Left ventricle myocardium inferior (tissue), 1 donor: ENCODE results near the gene XKR3. TPM values are rescaled to one million over a fixed set of nuclear protein-coding genes. Genes with fewer than 3 reads are reported as not detected.
"Not testable (repeated sequence)": the region's sequence is repeated elsewhere in the genome, so short reads cannot be mapped to it uniquely, and the experiment has no call there.

ENCODE experiments used
- DNase-seq: peaks from one replicate; pipeline ENCODE4 v3.0.0-alpha.2; 2020
- H3K27ac ChIP-seq: fragments of 200-600 bp; replicated peaks from 2 replicates; pipeline ENCODE4 v1.8.0; 2021
- H3K27me3 ChIP-seq: fragments of 200-600 bp; 2 replicates; pipeline ENCODE4 v1.8.0; 2021; ENCODE audit warnings: low read depth
- H3K36me3 ChIP-seq: fragments of 200-600 bp; 2 replicates; pipeline ENCODE4 v1.8.0; 2021
- H3K4me1 ChIP-seq: fragments of 200-600 bp; 2 replicates; pipeline ENCODE4 v1.8.0; 2021
- H3K4me3 ChIP-seq: fragments of 200-600 bp; 2 replicates; pipeline ENCODE4 v1.8.0; 2021; ENCODE audit warnings: mild to moderate bottlenecking, moderate library complexity
- H3K9me3 ChIP-seq: fragments of 200-600 bp; replicated peaks from 2 replicates; pipeline ENCODE4 v1.8.0; 2021
- CTCF ChIP-seq: fragments of 200-600 bp; IDR thresholded peaks from 2 replicates; pipeline ENCODE4 v1.8.0; 2021; ENCODE audit warnings: antibody characterized with exemption, mild to moderate bottlenecking, borderline replicate concordance
- intact Hi-C: fragments of 100-400 bp; cut with micrococcal nuclease; formaldehyde crosslinking; loops from one replicate; pipeline ENCODE4 v1.11.0; 2022
- total RNA-seq: library from RNA; stranded (reverse); fragmentation: NEBNext Ultra II Directional; extraction: Animal tissue kit (Norgen Biotek cat#: 25700); gene quantifications from one replicate; pipeline ENCODE4 v1.2.1, GENCODE V29; 2021
- donor health status: DM: no; HTN: yes; CAD: no; lungs with severe emphysema.

Gene XKR3
- total RNA-seq, 1 donor from 2014 or later: not detected

GRCh38 chr22:16781074-16781763, 44.0 kb downstream of the XKR3 start:
- H3K4me3 ChIP-seq: no peak overlapping the region
- H3K27me3 ChIP-seq: no peaks in the 10 kb centered on the region
- DNase-seq: no peak
- intact Hi-C loops: no loop called here
- H3K27ac ChIP-seq: no peak overlapping the region
- H3K4me1 ChIP-seq: no peaks in the 10 kb centered on the region
- H3K9me3 ChIP-seq: no peaks in the 10 kb centered on the region
- no peak for TF ChIP-seq CTCF
- no peaks in the 10 kb centered on the region for H3K36me3 ChIP-seq

- peaks cover 29% of the 10 kb centered on the region for H3K9me3 ChIP-seq
- no peak overlapping the region for H3K27ac ChIP-seq
- TF ChIP-seq CTCF: no peak
- H3K4me3 ChIP-seq: no peak overlapping the region
- H3K27me3 ChIP-seq: no peaks in the 10 kb centered on the region
- H3K4me1 ChIP-seq: no peaks in the 10 kb centered on the region
- intact Hi-C loops: no loop called here
- DNase-seq: no peak
- H3K36me3 ChIP-seq: no peaks in the 10 kb centered on the region
Observed at GRCh38 chr22:16777284-16777924, 47.8 kb downstream of the XKR3 start.

GRCh38 chr22:16776080-16776479, 49.1 kb downstream of the XKR3 start:
- H3K9me3 ChIP-seq: peaks cover 37% of the 10 kb centered on the region
- H3K27ac ChIP-seq: no peak overlapping the region
- H3K27me3 ChIP-seq: no peaks in the 10 kb centered on the region
- H3K36me3 ChIP-seq: no peaks in the 10 kb centered on the region
- no peaks in the 10 kb centered on the region for H3K4me1 ChIP-seq
- no peak for DNase-seq
- H3K4me3 ChIP-seq: no peak overlapping the region
- intact Hi-C loops: no loop called here
- no peak for TF ChIP-seq CTCF

GRCh38 chr22:16774911-16775500, 50.2 kb downstream of the XKR3 start:
- no peak overlapping the region for H3K27ac ChIP-seq

GRCh38 chr22:16771569-16771968, 53.6 kb downstream of the XKR3 start:
- DNase-seq, H3K36me3 ChIP-seq, H3K27ac ChIP-seq, H3K4me3 ChIP-seq, intact Hi-C loops, H3K27me3 ChIP-seq, H3K4me1 ChIP-seq: not testable (repeated sequence)
- peaks cover 49% of the 10 kb centered on the region for H3K9me3 ChIP-seq

More at GRCh38 chr22:16774911-16775500, 50.2 kb downstream of the XKR3 start:
- Histone ChIP-seq H3K4me3 (no peak overlapping the region), H3K9me3 (peaks cover 37% of the 10 kb centered on the region), H3K36me3 (no peaks in the 10 kb centered on the region), H3K27me3 (no peaks in the 10 kb centered on the region), H3K4me1 (no peaks in the 10 kb centered on the region)
- intact Hi-C loops: no loop called here
- no peak for TF ChIP-seq CTCF
- DNase-seq: no peak

GRCh38 chr22:16767927-16768326, 57.3 kb downstream of the XKR3 start:
- H3K4me1 ChIP-seq, intact Hi-C loops, H3K36me3 ChIP-seq, H3K27me3 ChIP-seq, H3K27ac ChIP-seq, DNase-seq, H3K4me3 ChIP-seq: not testable (repeated sequence)
- H3K9me3 ChIP-seq: peaks cover 32% of the 10 kb centered on the region

- DNase-seq, H3K27me3 ChIP-seq, H3K4me3 ChIP-seq, H3K36me3 ChIP-seq, H3K27ac ChIP-seq, intact Hi-C loops, H3K4me1 ChIP-seq: not testable (repeated sequence)
- peaks cover 14% of the 10 kb centered on the region for H3K9me3 ChIP-seq
Observed at GRCh38 chr22:16762224-16762623, 63.0 kb downstream of the XKR3 start.

GRCh38 chr22:16760416-16760815, 64.8 kb downstream of the XKR3 start:
- H3K9me3 ChIP-seq, H3K4me1 ChIP-seq, H3K27ac ChIP-seq, H3K27me3 ChIP-seq, intact Hi-C loops, H3K36me3 ChIP-seq, DNase-seq, H3K4me3 ChIP-seq: not testable (repeated sequence)

GRCh38 chr22:16749282-16749681, 75.9 kb downstream of the XKR3 start:
- H3K27ac ChIP-seq, H3K27me3 ChIP-seq, intact Hi-C loops, H3K4me3 ChIP-seq, DNase-seq, H3K36me3 ChIP-seq, H3K4me1 ChIP-seq, H3K9me3 ChIP-seq: not testable (repeated sequence)
